ENCODE measurements around the gene RNFT1. TPM values are rescaled to one million over a fixed set of nuclear protein-coding genes. Genes with fewer than 3 reads are reported as not detected.

RNFT1 gene
- total RNA-seq, 1 experiment from 2014 or later, result 6.8 TPM

- Histone ChIP-seq H3K23me2 (ENCODE audit: insufficient read length, low read depth, low read length, poor library complexity, severe bottlenecking) (no peaks in the 10 kb centered on the region), H3K4me1 (ENCODE audit: insufficient read depth, low read length) (no peaks in the 10 kb centered on the region), H3K4me2 (ENCODE audit: insufficient read depth, insufficient read length, low read length) (no peak overlapping the region), H4K5ac (ENCODE audit: insufficient read length, low read depth, low read length) (no peak overlapping the region), H2BK5ac (ENCODE audit: insufficient read length, low read length) (no peak overlapping the region), H4K91ac (ENCODE audit: insufficient read length, low read depth, low read length) (no peak overlapping the region), H3K79me1 (ENCODE audit: insufficient read depth, low read depth, low read length, poor library complexity, severe bottlenecking) (peaks cover 3% of the 10 kb centered on the region), H3K27ac (ENCODE audit: insufficient read length, low read depth, low read length) (no peak overlapping the region), H2AK5ac (ENCODE audit: insufficient read length, low read length) (no peak overlapping the region), H2BK12ac (ENCODE audit: insufficient read length, low read depth, low read length) (no peak overlapping the region), H3K9me3 (ENCODE audit: control insufficient read depth, low read depth, low read length) (no peaks in the 10 kb centered on the region), H3K27me3 (ENCODE audit: insufficient read depth, low read length) (no peaks in the 10 kb centered on the region), H2BK15ac (ENCODE audit: low read depth, low read length) (no peak overlapping the region), H3K4ac (ENCODE audit: low read depth, low read length) (no peak overlapping the region), H3K14ac (ENCODE audit: insufficient read depth, low read length) (no peak overlapping the region), H2AFZ (ENCODE audit: low read length) (no peak overlapping the region), H4K8ac (replicated peaks; ENCODE audit: insufficient read length, low read depth, low read length) (no peak overlapping the region), H2BK20ac (ENCODE audit: low read depth, low read length, poor library complexity, severe bottlenecking) (no peak overlapping the region), H4K20me1 (ENCODE audit: control insufficient read depth, insufficient read depth, insufficient read length) (no peaks in the 10 kb centered on the region), H3K18ac (ENCODE audit: insufficient read length, low read depth, low read length) (no peak overlapping the region), H3K9ac (ENCODE audit: extremely low read depth, insufficient read length, low read length) (no peak overlapping the region), H3K79me2 (ENCODE audit: insufficient read depth, low read length) (no peaks in the 10 kb centered on the region), H3K23ac (ENCODE audit: insufficient read length, low read depth, low read length) (no peak overlapping the region), H2BK120ac (ENCODE audit: low read depth, low read length, poor library complexity, severe bottlenecking) (no peak overlapping the region), H3T11ph (ENCODE audit: low read length) (no peak overlapping the region), H3K56ac (ENCODE audit: insufficient read length, low read depth, low read length) (no peak overlapping the region)
- H3K4me3 Mint-ChIP-seq, result no peak overlapping the region
- WGBS (ENCODE audit: extremely low coverage, insufficient read length, low lambda C conversion rate), result no CpG with 5 or more reads among the region's 3 CpGs
- no peaks in the 10 kb centered on the region for H3K9me3 Mint-ChIP-seq
- DNase-seq, result no peak
- no peaks in the 10 kb centered on the region for H3K4me1 Mint-ChIP-seq
- peaks cover 0 to 9% (median 5%) of the 10 kb centered on the region in 3 experiments; a peak in 4 of 7 replicates for H3K36me3 Mint-ChIP-seq (ENCODE audit: insufficient read depth in 1 of 3, low read depth in 3 of 3)
- no peak overlapping the region for H3K27ac Mint-ChIP-seq
- no peak for TF ChIP-seq CTCF (conservative IDR thresholded peaks at IDR 0.05)
- H3K27me3 Mint-ChIP-seq (ENCODE audit: low read depth), result no peaks in the 10 kb centered on the region
Measured at GRCh38 chr17:59907467-59907866, 57.1 kb downstream of the RNFT1 start.

All from H9 (cell line).